Activated CD8-positive, alpha-beta memory T cell treated with anti-CD3 and anti-CD28 coated beads, Interleukin-2, amount 10 ng/mL, durations not matched to agents 7 days and 5 days (primary cell): ENCODE results near the gene ALOX5. TPM values are rescaled to one million over a fixed set of nuclear protein-coding genes. Genes with fewer than 3 reads are reported as not detected.

Experiments
- ATAC-seq: fragments of 150-1000 bp; cut with Tn5 transposase; one replicate; pipeline ENCODE4 v1.10.0; 2021; ENCODE audit warnings: moderate library complexity
- CTCF ChIA-PET: fragments of 350-600 bp; sonication (Branson Sonifier 250); formaldehyde crosslinking; loops from one replicate; lab custom pipeline; 2021; ENCODE audit warnings: antibody characterized with exemption; lab: Charles Lee
- DNase-seq: peaks from one replicate; pipeline ENCODE4 v3.0.0-alpha.2; 2020
- H3K27ac Mint-ChIP-seq: one replicate; pipeline ENCODE4 v1.8.0; 2021; ENCODE audit warnings: mild to moderate bottlenecking, mixed read lengths
- H3K27me3 Mint-ChIP-seq: one replicate; pipeline ENCODE4 v1.8.0; 2021; ENCODE audit warnings: mixed read lengths
- H3K36me3 Mint-ChIP-seq: one replicate; pipeline ENCODE4 v1.8.0; 2021; ENCODE audit warnings: mild to moderate bottlenecking, mixed read lengths
- H3K4me1 Mint-ChIP-seq: one replicate; pipeline ENCODE4 v1.8.0; 2021; ENCODE audit warnings: mixed read lengths
- H3K4me3 Mint-ChIP-seq: one replicate; pipeline ENCODE4 v1.8.0; 2021; ENCODE audit warnings: mild to moderate bottlenecking, moderate library complexity, mixed read lengths
- H3K9me3 Mint-ChIP-seq: one replicate; pipeline ENCODE4 v1.8.0; 2022; ENCODE audit warnings: low read depth, mixed read lengths
- total RNA-seq, 2 experiments: library from RNA; stranded (reverse); gene quantifications; one replicate each; pipeline ENCODE4 v1.2.3, GENCODE V29; 2021

Gene ALOX5
- total RNA-seq, 2 experiments from 2014 or later, result 1.9 to 8.9 TPM

GRCh38 chr10:45425621-45426563, 51.9 kb downstream of the ALOX5 start:
- Mint-ChIP-seq H3K4me3 (no peak overlapping the region), H3K36me3 (peaks cover 5% of the 10 kb centered on the region), H3K27me3 (no peaks in the 10 kb centered on the region), H3K4me1 (peaks cover 62% of the 10 kb centered on the region), H3K9me3 (no peaks in the 10 kb centered on the region), H3K27ac (peak overlapping the region; percentile 73)
- ATAC-seq (no peak), DNase-seq (no peak)
- CTCF ChIA-PET, result interaction anchor here (0.8 to 1.2 kb wide), 2 partner anchors 9 to 191 kb away, joined by 3 read pairs; no protein-coding TSS in a partner anchor

GRCh38 chr10:45427262-45427969, 53.4 kb downstream of the ALOX5 start:
- CTCF ChIA-PET, result no interaction called here
- ATAC-seq (no peak), DNase-seq (no peak)
- H3K9me3 Mint-ChIP-seq, result no peaks in the 10 kb centered on the region
- no peak overlapping the region for H3K4me3 Mint-ChIP-seq
- no peaks in the 10 kb centered on the region for H3K27me3 Mint-ChIP-seq
- peaks cover 49% of the 10 kb centered on the region for H3K4me1 Mint-ChIP-seq
- no peak overlapping the region for H3K27ac Mint-ChIP-seq
- H3K36me3 Mint-ChIP-seq, result peaks cover 5% of the 10 kb centered on the region

GRCh38 chr10:45427970-45428366, 54.0 kb downstream of the ALOX5 start:
- no peaks in the 10 kb centered on the region for H3K27me3 Mint-ChIP-seq
- no peak overlapping the region for H3K27ac Mint-ChIP-seq
- peaks cover 6% of the 10 kb centered on the region for H3K36me3 Mint-ChIP-seq
- ATAC-seq (no peak), DNase-seq (no peak)
- H3K4me3 Mint-ChIP-seq, result no peak overlapping the region
- H3K9me3 Mint-ChIP-seq, result no peaks in the 10 kb centered on the region
- CTCF ChIA-PET, result interaction anchor here (0.9 kb wide), 1 partner anchor 9 kb away, joined by 3 read pairs; no protein-coding TSS in a partner anchor
- peaks cover 49% of the 10 kb centered on the region for H3K4me1 Mint-ChIP-seq

- CTCF ChIA-PET, result interaction anchor here (0.9 to 1.3 kb wide), 2 partner anchors 10 to 33 kb away, joined by 3 to 6 read pairs; no protein-coding TSS in a partner anchor
- ATAC-seq (no peak), DNase-seq (no peak)
- Mint-ChIP-seq H3K36me3 (peaks cover 6% of the 10 kb centered on the region), H3K4me3 (no peak overlapping the region), H3K9me3 (no peaks in the 10 kb centered on the region), H3K27ac (no peak overlapping the region), H3K4me1 (peaks cover 49% of the 10 kb centered on the region), H3K27me3 (no peaks in the 10 kb centered on the region)
Measured at GRCh38 chr10:45428611-45429510, 54.8 kb downstream of the ALOX5 start.

- no peak for ATAC-seq
- no peak overlapping the region for H3K27ac Mint-ChIP-seq
- peaks cover 49% of the 10 kb centered on the region for H3K4me1 Mint-ChIP-seq
- no peaks in the 10 kb centered on the region for H3K9me3 Mint-ChIP-seq
- H3K36me3 Mint-ChIP-seq, result peaks cover 3% of the 10 kb centered on the region
- CTCF ChIA-PET, result interaction anchor here (1.3 kb wide), 1 partner anchor 32 kb away, joined by 6 read pairs; no protein-coding TSS in a partner anchor
- H3K4me3 Mint-ChIP-seq, result no peak overlapping the region
- no peaks in the 10 kb centered on the region for H3K27me3 Mint-ChIP-seq
- DNase-seq, result no peak
Measured at GRCh38 chr10:45429790-45430189, 55.8 kb downstream of the ALOX5 start.

GRCh38 chr10:45432113-45432512, 58.1 kb downstream of the ALOX5 start:
- H3K9me3 Mint-ChIP-seq, result no peaks in the 10 kb centered on the region
- CTCF ChIA-PET, result interaction anchor here (0.9 to 4.1 kb wide), 4 partner anchors 11 to 33 kb away, joined by 3 to 16 read pairs (median 6); no protein-coding TSS in a partner anchor
- peaks cover 32% of the 10 kb centered on the region for H3K4me1 Mint-ChIP-seq
- DNase-seq (no peak), ATAC-seq (no peak)
- H3K27me3 Mint-ChIP-seq, result no peaks in the 10 kb centered on the region
- H3K4me3 Mint-ChIP-seq, result no peak overlapping the region
- no peak overlapping the region for H3K27ac Mint-ChIP-seq
- peaks cover 9% of the 10 kb centered on the region for H3K36me3 Mint-ChIP-seq

- CTCF ChIA-PET, result interaction anchor here (0.9 to 4.1 kb wide), 3 partner anchors 11 to 32 kb away, joined by 3 to 16 read pairs (median 9); no protein-coding TSS in a partner anchor
- H3K4me3 Mint-ChIP-seq, result no peak overlapping the region
Measured at GRCh38 chr10:45432700-45433472, 58.9 kb downstream of the ALOX5 start.

GRCh38 chr10:45433716-45434469, 59.9 kb downstream of the ALOX5 start:
- Mint-ChIP-seq H3K4me1 (peaks cover 33% of the 10 kb centered on the region), H3K36me3 (peaks cover 12% of the 10 kb centered on the region), H3K27ac (peak overlapping the region; percentile 71), H3K27me3 (no peaks in the 10 kb centered on the region), H3K9me3 (no peaks in the 10 kb centered on the region), H3K4me3 (no peak overlapping the region)
- no peak for DNase-seq
- peak; percentile 47 for ATAC-seq
- CTCF ChIA-PET, result interaction anchor here (1.5 to 4.1 kb wide), 2 partner anchors 12 to 15 kb away, joined by 9 to 16 read pairs; no protein-coding TSS in a partner anchor

More at GRCh38 chr10:45432700-45433472, 58.9 kb downstream of the ALOX5 start:
- Mint-ChIP-seq H3K9me3 (no peaks in the 10 kb centered on the region), H3K4me1 (peaks cover 32% of the 10 kb centered on the region), H3K27ac (peak overlapping the region; percentile 71), H3K27me3 (no peaks in the 10 kb centered on the region), H3K36me3 (peaks cover 9% of the 10 kb centered on the region)
- DNase-seq (no peak), ATAC-seq (no peak)

GRCh38 chr10:45437587-45438465, 63.8 kb downstream of the ALOX5 start:
- H3K27ac Mint-ChIP-seq, result peak overlapping the region; percentile 20
- H3K4me3 Mint-ChIP-seq, result no peak overlapping the region
- no peaks in the 10 kb centered on the region for H3K9me3 Mint-ChIP-seq
- CTCF ChIA-PET, result interaction anchor here (1.1 to 1.9 kb wide), 2 partner anchors 16 to 25 kb away, joined by 3 to 5 read pairs; no protein-coding TSS in a partner anchor
- H3K4me1 Mint-ChIP-seq, result peaks cover 25% of the 10 kb centered on the region
- DNase-seq (no peak), ATAC-seq (no peak)
- H3K36me3 Mint-ChIP-seq, result peaks cover 11% of the 10 kb centered on the region
- H3K27me3 Mint-ChIP-seq, result no peaks in the 10 kb centered on the region

- DNase-seq (no peak), ATAC-seq (no peak)
- peaks cover 11% of the 10 kb centered on the region for H3K36me3 Mint-ChIP-seq
- H3K4me3 Mint-ChIP-seq, result no peak overlapping the region
- CTCF ChIA-PET, result no interaction called here
- no peaks in the 10 kb centered on the region for H3K9me3 Mint-ChIP-seq
- peaks cover 18% of the 10 kb centered on the region for H3K4me1 Mint-ChIP-seq
- H3K27me3 Mint-ChIP-seq, result no peaks in the 10 kb centered on the region
- H3K27ac Mint-ChIP-seq, result peak overlapping the region; percentile 20
Measured at GRCh38 chr10:45438466-45439090, 64.6 kb downstream of the ALOX5 start.
